ENCODE results near the gene MRPL53. TPM values are rescaled to one million over a fixed set of nuclear protein-coding genes. Genes with fewer than 3 reads are reported as not detected.
A peak's percentile ranks its signal among the peaks of the same experiment; 100 is the strongest.

Gene MRPL53
- total and polyA plus RNA-seq, 9 of the 15 experiments (the other 6 are each of a cell fraction or from before 2014, with no cell fraction given), result 11.5 to 87.9 (median 41.1) TPM

DNA sequence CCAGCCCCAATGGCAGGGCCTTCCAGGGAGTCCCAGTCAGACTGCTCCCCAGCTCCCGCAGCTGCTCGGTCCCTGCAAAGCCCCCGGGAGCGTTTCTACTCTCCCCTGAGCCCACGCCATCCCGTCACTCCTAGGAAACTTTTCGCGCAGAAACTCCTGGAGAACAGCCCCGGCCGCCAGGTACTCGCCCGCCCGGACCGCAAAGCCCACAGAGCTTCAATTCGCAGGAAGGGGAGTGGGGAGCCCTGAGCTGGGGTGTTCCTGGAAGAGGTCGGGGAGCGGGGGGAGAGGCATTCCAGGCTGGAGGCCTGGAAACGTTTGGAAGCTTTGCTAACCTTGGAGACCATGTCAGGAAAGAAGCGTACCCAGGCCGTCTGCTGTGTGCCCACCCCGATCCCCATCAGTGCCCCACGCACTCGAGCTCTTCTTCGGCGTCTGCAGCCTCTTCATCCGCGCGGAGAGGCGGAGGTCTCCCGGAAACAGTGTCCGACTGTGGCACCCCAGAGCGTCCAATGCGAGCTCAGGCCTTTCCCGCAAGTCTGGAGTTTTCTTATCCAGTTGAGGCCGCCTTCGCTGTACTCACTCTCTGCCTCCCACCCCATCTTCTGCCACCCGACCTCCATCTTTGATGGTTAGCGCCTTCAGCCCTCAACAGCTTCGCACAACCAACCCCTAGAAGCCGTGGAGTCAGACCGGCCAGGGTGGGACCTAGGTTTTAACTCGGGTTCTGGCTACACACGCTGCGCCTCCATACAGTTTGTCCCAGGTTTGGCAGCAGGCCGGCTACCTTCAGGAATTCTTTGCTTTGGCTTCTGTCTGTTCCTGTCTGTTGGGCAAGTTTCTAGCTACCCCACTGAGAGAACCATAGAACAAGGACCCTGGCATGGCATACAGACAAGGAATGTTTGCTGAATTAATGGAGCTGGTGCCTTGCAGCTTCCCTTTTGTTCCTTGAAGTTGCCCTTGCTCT, 31.3 kb upstream of the MRPL53 start (continued):
- TF ChIP-seq, protein P1, sequence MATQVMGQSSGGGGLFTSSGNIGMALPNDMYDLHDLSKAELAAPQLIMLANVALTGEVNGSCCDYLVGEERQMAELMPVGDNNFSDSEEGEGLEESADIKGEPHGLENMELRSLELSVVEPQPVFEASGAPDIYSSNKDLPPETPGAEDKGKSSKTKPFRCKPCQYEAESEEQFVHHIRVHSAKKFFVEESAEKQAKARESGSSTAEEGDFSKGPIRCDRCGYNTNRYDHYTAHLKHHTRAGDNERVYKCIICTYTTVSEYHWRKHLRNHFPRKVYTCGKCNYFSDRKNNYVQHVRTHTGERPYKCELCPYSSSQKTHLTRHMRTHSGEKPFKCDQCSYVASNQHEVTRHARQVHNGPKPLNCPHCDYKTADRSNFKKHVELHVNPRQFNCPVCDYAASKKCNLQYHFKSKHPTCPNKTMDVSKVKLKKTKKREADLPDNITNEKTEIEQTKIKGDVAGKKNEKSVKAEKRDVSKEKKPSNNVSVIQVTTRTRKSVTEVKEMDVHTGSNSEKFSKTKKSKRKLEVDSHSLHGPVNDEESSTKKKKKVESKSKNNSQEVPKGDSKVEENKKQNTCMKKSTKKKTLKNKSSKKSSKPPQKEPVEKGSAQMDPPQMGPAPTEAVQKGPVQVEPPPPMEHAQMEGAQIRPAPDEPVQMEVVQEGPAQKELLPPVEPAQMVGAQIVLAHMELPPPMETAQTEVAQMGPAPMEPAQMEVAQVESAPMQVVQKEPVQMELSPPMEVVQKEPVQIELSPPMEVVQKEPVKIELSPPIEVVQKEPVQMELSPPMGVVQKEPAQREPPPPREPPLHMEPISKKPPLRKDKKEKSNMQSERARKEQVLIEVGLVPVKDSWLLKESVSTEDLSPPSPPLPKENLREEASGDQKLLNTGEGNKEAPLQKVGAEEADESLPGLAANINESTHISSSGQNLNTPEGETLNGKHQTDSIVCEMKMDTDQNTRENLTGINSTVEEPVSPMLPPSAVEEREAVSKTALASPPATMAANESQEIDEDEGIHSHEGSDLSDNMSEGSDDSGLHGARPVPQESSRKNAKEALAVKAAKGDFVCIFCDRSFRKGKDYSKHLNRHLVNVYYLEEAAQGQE (IDR thresholded peaks at IDR 0.05; ENCODE audit: borderline replicate concordance), result peak; percentile 42; the same call in 1 of the 2 replicates
- TF ChIP-seq, protein P1 (CRISPR knock-in tag; IDR thresholded peaks at IDR 0.05; ENCODE audit: low read depth), result peak; percentile 3; the same call in 1 of the 2 replicates
- TF ChIP-seq ZFP30 (CRISPR knock-in tag; IDR thresholded peaks at IDR 0.05; ENCODE audit: borderline replicate concordance), result no peak
- TF ChIP-seq, protein P2, sequence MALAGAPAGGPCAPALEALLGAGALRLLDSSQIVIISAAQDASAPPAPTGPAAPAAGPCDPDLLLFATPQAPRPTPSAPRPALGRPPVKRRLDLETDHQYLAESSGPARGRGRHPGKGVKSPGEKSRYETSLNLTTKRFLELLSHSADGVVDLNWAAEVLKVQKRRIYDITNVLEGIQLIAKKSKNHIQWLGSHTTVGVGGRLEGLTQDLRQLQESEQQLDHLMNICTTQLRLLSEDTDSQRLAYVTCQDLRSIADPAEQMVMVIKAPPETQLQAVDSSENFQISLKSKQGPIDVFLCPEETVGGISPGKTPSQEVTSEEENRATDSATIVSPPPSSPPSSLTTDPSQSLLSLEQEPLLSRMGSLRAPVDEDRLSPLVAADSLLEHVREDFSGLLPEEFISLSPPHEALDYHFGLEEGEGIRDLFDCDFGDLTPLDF (CRISPR knock-in tag; IDR thresholded peaks at IDR 0.05), result 0 out of 2 replicates have a peak, but pooled peaks have one; percentile 38
- TF ChIP-seq CSDE1 (IDR thresholded peaks at IDR 0.05), result no peak
- TF ChIP-seq HSF4 (CRISPR knock-in tag; IDR thresholded peaks at IDR 0.05; ENCODE audit: borderline replicate concordance), result no peak
- TF ChIP-seq, protein P3, sequence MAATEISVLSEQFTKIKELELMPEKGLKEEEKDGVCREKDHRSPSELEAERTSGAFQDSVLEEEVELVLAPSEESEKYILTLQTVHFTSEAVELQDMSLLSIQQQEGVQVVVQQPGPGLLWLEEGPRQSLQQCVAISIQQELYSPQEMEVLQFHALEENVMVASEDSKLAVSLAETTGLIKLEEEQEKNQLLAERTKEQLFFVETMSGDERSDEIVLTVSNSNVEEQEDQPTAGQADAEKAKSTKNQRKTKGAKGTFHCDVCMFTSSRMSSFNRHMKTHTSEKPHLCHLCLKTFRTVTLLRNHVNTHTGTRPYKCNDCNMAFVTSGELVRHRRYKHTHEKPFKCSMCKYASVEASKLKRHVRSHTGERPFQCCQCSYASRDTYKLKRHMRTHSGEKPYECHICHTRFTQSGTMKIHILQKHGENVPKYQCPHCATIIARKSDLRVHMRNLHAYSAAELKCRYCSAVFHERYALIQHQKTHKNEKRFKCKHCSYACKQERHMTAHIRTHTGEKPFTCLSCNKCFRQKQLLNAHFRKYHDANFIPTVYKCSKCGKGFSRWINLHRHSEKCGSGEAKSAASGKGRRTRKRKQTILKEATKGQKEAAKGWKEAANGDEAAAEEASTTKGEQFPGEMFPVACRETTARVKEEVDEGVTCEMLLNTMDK (IDR thresholded peaks at IDR 0.05; ENCODE audit: borderline replicate concordance, insufficient read depth, low read depth, low read length, poor library complexity, severe bottlenecking), result no peak
- no peak for TF ChIP-seq CHD2 (IDR thresholded peaks at IDR 0.05; ENCODE audit: low read depth, low read length)
- TF ChIP-seq XRCC3 (IDR thresholded peaks at IDR 0.05), result no peak
- no peak for TF ChIP-seq OTX1 (CRISPR knock-in tag; IDR thresholded peaks at IDR 0.05)
- no peak for TF ChIP-seq HMG20A (CRISPR knock-in tag; conservative IDR thresholded peaks at IDR 0.05)
- TF ChIP-seq SAP30 (IDR thresholded peaks at IDR 0.05; ENCODE audit: borderline replicate concordance, insufficient read depth, low read depth, low read length, poor library complexity, severe bottlenecking), result no peak
- 0 out of 2 replicates have a peak, but pooled peaks have one; percentile 2 for TF ChIP-seq CBFB (CRISPR knock-in tag; IDR thresholded peaks at IDR 0.05)
- no peak for TF ChIP-seq MXI1 (IDR thresholded peaks at IDR 0.05; ENCODE audit: low read depth, low read length)
- TF ChIP-seq MTA1 (IDR thresholded peaks at IDR 0.05; ENCODE audit: borderline replicate concordance), result no peak
